ENCODE measurements around the gene THAP5. TPM values are rescaled to one million over a fixed set of nuclear protein-coding genes. Genes with fewer than 3 reads are reported as not detected.

Gene THAP5
- total RNA-seq, 2 experiments from 2014 or later = 23.5 to 33.8 TPM

- Histone ChIP-seq H3K4me2 (ENCODE audit: low read length) (peak overlapping the region; percentile 75), H2AFZ (ENCODE audit: low read length) (peak overlapping the region; percentile 52; the same call in 1 of the 2 replicates), H4K20me1 (ENCODE audit: insufficient read depth, low read length) (peaks cover 7% of the 10 kb centered on the region; the same call in 1 of the 2 replicates), H3K36me3 (ENCODE audit: insufficient read depth, low read length) (peaks cover 62% of the 10 kb centered on the region), H3K9me2 (ENCODE audit: insufficient read depth, low read length) (no peaks in the 10 kb centered on the region), H3K27ac (ENCODE audit: low read depth, low read length, poor library complexity, severe bottlenecking) (peak overlapping the region; percentile 89), H3K9me3 (ENCODE audit: low read length) (peaks cover 12% of the 10 kb centered on the region; the same call in 1 of the 2 replicates), H3K4me3 (ENCODE audit: low read depth, low read length, poor library complexity, severe bottlenecking) (peak overlapping the region; percentile 81), H3K79me2 (ENCODE audit: insufficient read depth, low read depth, low read length) (peaks cover 74% of the 10 kb centered on the region), H3K4me1 (ENCODE audit: insufficient read depth, low read length, poor library complexity, severe bottlenecking) (peaks cover 26% of the 10 kb centered on the region)
- CTCF ChIA-PET (ENCODE audit: unreplicated experiment) = no interaction called here
- BruUV-seq (replicated peaks) = TSS peak; percentile 68
- TF ChIP-seq EZH2phosphoT487 (IDR thresholded peaks at IDR 0.05; ENCODE audit: borderline replicate concordance, low read depth, low read length) = no peak
- TF ChIP-seq, protein P1, sequence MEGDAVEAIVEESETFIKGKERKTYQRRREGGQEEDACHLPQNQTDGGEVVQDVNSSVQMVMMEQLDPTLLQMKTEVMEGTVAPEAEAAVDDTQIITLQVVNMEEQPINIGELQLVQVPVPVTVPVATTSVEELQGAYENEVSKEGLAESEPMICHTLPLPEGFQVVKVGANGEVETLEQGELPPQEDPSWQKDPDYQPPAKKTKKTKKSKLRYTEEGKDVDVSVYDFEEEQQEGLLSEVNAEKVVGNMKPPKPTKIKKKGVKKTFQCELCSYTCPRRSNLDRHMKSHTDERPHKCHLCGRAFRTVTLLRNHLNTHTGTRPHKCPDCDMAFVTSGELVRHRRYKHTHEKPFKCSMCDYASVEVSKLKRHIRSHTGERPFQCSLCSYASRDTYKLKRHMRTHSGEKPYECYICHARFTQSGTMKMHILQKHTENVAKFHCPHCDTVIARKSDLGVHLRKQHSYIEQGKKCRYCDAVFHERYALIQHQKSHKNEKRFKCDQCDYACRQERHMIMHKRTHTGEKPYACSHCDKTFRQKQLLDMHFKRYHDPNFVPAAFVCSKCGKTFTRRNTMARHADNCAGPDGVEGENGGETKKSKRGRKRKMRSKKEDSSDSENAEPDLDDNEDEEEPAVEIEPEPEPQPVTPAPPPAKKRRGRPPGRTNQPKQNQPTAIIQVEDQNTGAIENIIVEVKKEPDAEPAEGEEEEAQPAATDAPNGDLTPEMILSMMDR (conservative IDR thresholded peaks at IDR 0.05; ENCODE audit: low read length) = no peak
- POLR2A ChIA-PET = interaction anchor here (0.8 to 2.5 kb wide), 9 partner anchors 17 to 75 kb away, joined by 3 to 24 read pairs (median 5); partner anchors contain the start of gene PNPLA8
- intact Hi-C loops (cut with micrococcal nuclease; ENCODE audit: unreplicated experiment) = loop anchor here (1.0 to 10.0 kb wide), 3 partner anchors 43 to 824 kb away; partner anchors contain the start of genes CBLL1 and PNPLA8
- no peak for DNase-seq (ENCODE audit: low spot score)
Measured at GRCh38 chr7:108568801-108569380, 615 bp downstream of the THAP5 start.

DNA sequence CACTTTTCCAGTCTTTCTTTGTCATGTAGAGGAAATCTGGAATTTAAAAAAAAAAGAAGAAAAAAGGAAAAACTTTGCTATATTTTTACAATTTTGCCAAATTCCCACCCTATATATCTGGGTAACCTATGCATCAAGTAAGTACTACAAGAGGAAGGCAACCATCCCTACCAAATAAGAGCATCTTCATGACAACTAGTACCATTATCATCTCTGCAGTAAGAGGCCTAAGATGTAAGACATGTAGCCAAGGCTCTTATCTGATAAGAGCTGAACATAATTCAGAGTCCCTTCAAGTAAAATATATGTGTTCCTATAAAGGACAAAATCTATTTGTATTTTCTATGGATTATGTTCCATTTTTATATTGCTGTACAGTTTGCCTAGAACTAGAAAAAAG, 3.5 kb downstream of the THAP5 start:
- Histone ChIP-seq H3K36me3 (ENCODE audit: insufficient read depth, low read length) (peaks cover 57% of the 10 kb centered on the region), H3K4me3 (ENCODE audit: low read depth, low read length, poor library complexity, severe bottlenecking) (no peak overlapping the region), H3K4me1 (ENCODE audit: insufficient read depth, low read length, poor library complexity, severe bottlenecking) (peaks cover 16% of the 10 kb centered on the region), H3K27ac (ENCODE audit: low read depth, low read length, poor library complexity, severe bottlenecking) (no peak overlapping the region), H3K9me3 (ENCODE audit: low read length) (peaks cover 12% of the 10 kb centered on the region; the same call in 1 of the 2 replicates), H3K9me2 (ENCODE audit: insufficient read depth, low read length) (no peaks in the 10 kb centered on the region), H4K20me1 (ENCODE audit: insufficient read depth, low read length) (peaks cover 5% of the 10 kb centered on the region; the same call in 1 of the 2 replicates), H3K4me2 (ENCODE audit: low read length) (no peak overlapping the region), H3K79me2 (ENCODE audit: insufficient read depth, low read depth, low read length) (peaks cover 57% of the 10 kb centered on the region), H2AFZ (ENCODE audit: low read length) (no peak overlapping the region)
- BruUV-seq (replicated peaks) = no TSS peak
- TF ChIP-seq, protein P1 (conservative IDR thresholded peaks at IDR 0.05; ENCODE audit: low read length) = no peak
- TF ChIP-seq EZH2phosphoT487 (IDR thresholded peaks at IDR 0.05; ENCODE audit: borderline replicate concordance, low read depth, low read length) = no peak
- intact Hi-C loops (cut with micrococcal nuclease; ENCODE audit: unreplicated experiment) = loop anchor here (10.0 kb wide), 1 partner anchor 821 kb away; the partner anchor contains the start of gene CBLL1
- DNase-seq (ENCODE audit: low spot score) = no peak
- ChIA-PET POLR2A (interaction anchor here (0.6 to 2.0 kb wide), 4 partner anchors 14 to 62 kb away, joined by 3 to 13 read pairs (median 5); no protein-coding TSS in a partner anchor), CTCF (ENCODE audit: unreplicated experiment) (no interaction called here)
